ENCODE results near the gene PEAK3. TPM values are rescaled to one million over a fixed set of nuclear protein-coding genes. Genes with fewer than 3 reads are reported as not detected.

Gene PEAK3
- total and polyA plus RNA-seq, 2 donors (not counting 1 experiment from before 2014, with no cell fraction given), result not detected

- Histone ChIP-seq H3K36me3 (ENCODE audit: control insufficient read depth, insufficient read depth, low read length) (peaks cover 13% of the 10 kb centered on the region), H3K4me1 (ENCODE audit: control insufficient read depth, extremely low read depth, insufficient read depth, low read length) (peaks cover 5% of the 10 kb centered on the region), H3K4me3 (replicated peaks in 1 of 4; ENCODE audit: control extremely low read depth in 1 of 4, insufficient read depth in 1 of 4, low read depth in 3 of 4, low read length in 4 of 4) (peak overlapping the region; percentile 66 to 95 (median 82)), H3K4me2 (ENCODE audit: extremely low read depth, insufficient read depth, low read length) (peak overlapping the region; percentile 80), H2AFZ (ENCODE audit: low read length) (peak overlapping the region; percentile 87), H3K27ac (ENCODE audit: insufficient read depth, low read length) (peak overlapping the region; percentile 57), H3K9ac (ENCODE audit: insufficient read depth, low read length) (peak overlapping the region; percentile 90), H3K27me3 (ENCODE audit: control insufficient read depth, insufficient read depth, low read length) (no peaks in the 10 kb centered on the region), H3K79me2 (ENCODE audit: control insufficient read depth, insufficient read depth, low read length) (peaks cover 52% of the 10 kb centered on the region), H4K20me1 (ENCODE audit: control insufficient read depth, extremely low read depth, insufficient read depth, low read length) (no peaks in the 10 kb centered on the region), H3K9me3 (ENCODE audit: control insufficient read depth, insufficient read depth, low read depth, low read length) (no peaks in the 10 kb centered on the region)
- DNase-seq (ENCODE audit: low read depth in 2 of 2), result peak; percentile 49 to 92
- TF ChIP-seq EZH2 (IDR thresholded peaks at IDR 0.05; ENCODE audit: low read length, missing control alignments) (no peak), CTCF (conservative IDR thresholded peaks at IDR 0.05 in 1 of 2, IDR thresholded peaks at IDR 0.05 in 1 of 2; ENCODE audit: low read depth in 1 of 2, low read length in 2 of 2) (no peak)
Observed at GRCh38 chr19:2327773-2328400, 45.9 kb upstream of the PEAK3 start.

- no peaks in the 10 kb centered on the region for H3K27me3 ChIP-seq (ENCODE audit: control insufficient read depth, insufficient read depth, low read length)
- TF ChIP-seq EZH2 (IDR thresholded peaks at IDR 0.05; ENCODE audit: low read length, missing control alignments) (no peak), CTCF (conservative IDR thresholded peaks at IDR 0.05 in 1 of 2, IDR thresholded peaks at IDR 0.05 in 1 of 2; ENCODE audit: low read depth in 1 of 2, low read length in 2 of 2) (no peak)
- peaks cover 13% of the 10 kb centered on the region for H3K36me3 ChIP-seq (ENCODE audit: control insufficient read depth, insufficient read depth, low read length)
- H3K4me1 ChIP-seq (ENCODE audit: control insufficient read depth, extremely low read depth, insufficient read depth, low read length), result peaks cover 5% of the 10 kb centered on the region
- H3K79me2 ChIP-seq (ENCODE audit: control insufficient read depth, insufficient read depth, low read length), result peaks cover 43% of the 10 kb centered on the region
- no peaks in the 10 kb centered on the region for H3K9me3 ChIP-seq (ENCODE audit: control insufficient read depth, insufficient read depth, low read depth, low read length)
- no peak for DNase-seq (ENCODE audit: low read depth in 2 of 2)
- no peak overlapping the region for H3K4me3 ChIP-seq (replicated peaks in 1 of 4; ENCODE audit: control extremely low read depth in 1 of 4, insufficient read depth in 1 of 4, low read depth in 3 of 4, low read length in 4 of 4)
- H2AFZ ChIP-seq (ENCODE audit: low read length), result no peak overlapping the region
- no peaks in the 10 kb centered on the region for H4K20me1 ChIP-seq (ENCODE audit: control insufficient read depth, extremely low read depth, insufficient read depth, low read length)
- no peak overlapping the region for H3K9ac ChIP-seq (ENCODE audit: insufficient read depth, low read length)
- H3K27ac ChIP-seq (ENCODE audit: insufficient read depth, low read length), result peak overlapping the region; percentile 57
- no peak overlapping the region for H3K4me2 ChIP-seq (ENCODE audit: extremely low read depth, insufficient read depth, low read length)
Observed at GRCh38 chr19:2326699-2327360, 44.9 kb upstream of the PEAK3 start.

GRCh38 chr19:2325281-2326046, 43.5 kb upstream of the PEAK3 start:
- TF ChIP-seq EZH2 (IDR thresholded peaks at IDR 0.05; ENCODE audit: low read length, missing control alignments) (no peak), CTCF (conservative IDR thresholded peaks at IDR 0.05 in 1 of 2, IDR thresholded peaks at IDR 0.05 in 1 of 2; ENCODE audit: low read depth in 1 of 2, low read length in 2 of 2) (no peak)
- Histone ChIP-seq H3K4me2 (ENCODE audit: extremely low read depth, insufficient read depth, low read length) (no peak overlapping the region), H2AFZ (ENCODE audit: low read length) (no peak overlapping the region), H3K27me3 (ENCODE audit: control insufficient read depth, insufficient read depth, low read length) (no peaks in the 10 kb centered on the region), H3K4me3 (replicated peaks in 1 of 4; ENCODE audit: control extremely low read depth in 1 of 4, insufficient read depth in 1 of 4, low read depth in 3 of 4, low read length in 4 of 4) (no peak overlapping the region), H3K9ac (ENCODE audit: insufficient read depth, low read length) (no peak overlapping the region), H4K20me1 (ENCODE audit: control insufficient read depth, extremely low read depth, insufficient read depth, low read length) (no peaks in the 10 kb centered on the region), H3K36me3 (ENCODE audit: control insufficient read depth, insufficient read depth, low read length) (peaks cover 16% of the 10 kb centered on the region), H3K4me1 (ENCODE audit: control insufficient read depth, extremely low read depth, insufficient read depth, low read length) (peaks cover 5% of the 10 kb centered on the region), H3K79me2 (ENCODE audit: control insufficient read depth, insufficient read depth, low read length) (peaks cover 36% of the 10 kb centered on the region), H3K9me3 (ENCODE audit: control insufficient read depth, insufficient read depth, low read depth, low read length) (no peaks in the 10 kb centered on the region), H3K27ac (ENCODE audit: insufficient read depth, low read length) (no peak overlapping the region)
- DNase-seq (ENCODE audit: low read depth in 2 of 2), result no peak
